HepG2 (cell line): ENCODE results near the gene PSMD12. TPM values are rescaled to one million over a fixed set of nuclear protein-coding genes. Genes with fewer than 3 reads are reported as not detected.

Experiments
- ATAC-seq: fragments of 200-7000 bp; cut with Tn5 transposase; 3 replicates; pipeline ENCODE4 v1.9.1; 2020; ENCODE audit warnings: mild to moderate bottlenecking, moderate library complexity
- BruUV-seq: library from RNA; stranded (reverse); fragments of 400-500 nt; replicated peaks from 2 replicates; lab custom pipeline; 2021; lab: Mats Ljungman, UMichigan
- CTCF ChIA-PET: fragments of 300-600 bp; formaldehyde crosslinking; extraction: SDS; loops from one replicate; lab custom pipeline; 2021; ENCODE audit warnings: low total read pairs, inconsistent platforms, low intra/inter-chr PET ratio; lab: Yijun Ruan, JAX
- POLR2A ChIA-PET: fragments of 350-600 bp; sonication (Branson Sonifier 250); formaldehyde crosslinking; loops from one replicate; lab custom pipeline; 2020; ENCODE audit warnings: antibody characterized with exemption, inconsistent platforms; lab: Yijun Ruan, JAX
- DNase-seq: peaks from one replicate; pipeline ENCODE4 v3.0.0-alpha.2; 2015; ENCODE audit warnings: low spot score
- FAIRE-seq: peaks from 3 replicates; lab custom pipeline; 2011; peaks lifted over from hg19 to GRCh38; lab: Jason Lieb, UNC
- H2AFZ ChIP-seq: one replicate; pipeline ENCODE4 v1.6.1; 2011; ENCODE audit warnings: low read length, inconsistent platforms
- H3K27ac ChIP-seq: fragments of 300-600 bp; 3 replicates; pipeline ENCODE4 v1.8.0; 2011; ENCODE audit warnings: mixed run types, mild to moderate bottlenecking, mixed read lengths, low read length, inconsistent platforms; ENCODE audit not compliant: insufficient read depth; ENCODE audit errors: extremely low read length
- H3K27me3 ChIP-seq, 2 experiments: fragments of 200-600 bp in 1 of 2; 2 replicates in 1 of 2; 3 replicates in 1 of 2; pipeline versions ENCODE4 v1.6.0 to v1.8.0; 2011; ENCODE audit warnings: low read length in 2 of 2, mild to moderate bottlenecking in 2 of 2, moderate library complexity in 2 of 2, inconsistent platforms in 1 of 2; ENCODE audit not compliant: insufficient read depth in 2 of 2, control insufficient read depth in 1 of 2
- H3K36me3 ChIP-seq, 2 experiments: fragments of 200-600 bp in 1 of 2; replicated peaks in 1 of 2; 2 replicates in 1 of 2; 3 replicates in 1 of 2; pipeline versions ENCODE4 v1.5.1 to v1.8.0; 2011; ENCODE audit warnings: low read length in 2 of 2, inconsistent platforms in 1 of 2; ENCODE audit not compliant: insufficient read depth in 2 of 2, control insufficient read depth in 1 of 2
- H3K4me1 ChIP-seq: 2 replicates; pipeline ENCODE4 v1.5.1; 2012; ENCODE audit warnings: low read length, inconsistent platforms; ENCODE audit not compliant: insufficient read depth
- H3K4me2 ChIP-seq: 2 replicates; pipeline ENCODE4 v1.6.0; 2011; ENCODE audit warnings: low read depth, low read length, inconsistent platforms
- H3K4me3 ChIP-seq, 3 experiments: fragments of 200-600 bp in 1 of 3; sonication (generic), shearing (Covaris generic) in 1 of 3; replicated peaks in 1 of 3; 2 replicates each; pipeline ENCODE4 v1.5.1; 2011 to 2016; ENCODE audit warnings: low read length in 3 of 3, inconsistent platforms in 2 of 3, low read depth in 2 of 3, mild to moderate bottlenecking in 2 of 3, control low read depth in 1 of 3, mixed read lengths in 1 of 3; ENCODE audit not compliant: insufficient read depth in 1 of 3
- H3K79me2 ChIP-seq: one replicate; pipeline ENCODE4 v1.6.1; 2011; ENCODE audit warnings: low read length, inconsistent platforms; ENCODE audit not compliant: insufficient read depth
- H3K9ac ChIP-seq: 2 replicates; pipeline ENCODE4 v1.6.0; 2011; ENCODE audit warnings: mild to moderate bottlenecking, low read depth, low read length, inconsistent platforms; ENCODE audit not compliant: insufficient read depth
- H3K9me3 ChIP-seq: 2 replicates; pipeline ENCODE4 v1.5.1; 2012; ENCODE audit warnings: mild to moderate bottlenecking, low read length
- H4K20me1 ChIP-seq: 2 replicates; pipeline ENCODE4 v1.6.0; 2011; ENCODE audit warnings: inconsistent platforms, mild to moderate bottlenecking, low read length, moderate library complexity; ENCODE audit not compliant: insufficient read depth
- AGO2 ChIP-seq: fragments of 200-400 bp; formaldehyde crosslinking; optimal IDR thresholded peaks from 2 replicates; pipeline ENCODE3; 2017; ENCODE audit warnings: mild to moderate bottlenecking, low read depth, low read length, moderate library complexity
- CEBPB ChIP-seq: IDR thresholded peaks from 2 replicates; pipeline ENCODE4 v1.6.1; 2011; ENCODE audit warnings: low read depth, low read length, improper control_type of control experiment, borderline replicate concordance
- GATAD1 ChIP-seq: IDR thresholded peaks from 2 replicates; pipeline ENCODE4 v1.6.1; 2016; ENCODE audit warnings: missing genetic modification reagents, missing compliant biosample characterization
- NCOA1 ChIP-seq: sonication (generic); formaldehyde crosslinking; IDR thresholded peaks from 2 replicates; pipeline ENCODE4 v1.9.0; 2021; ENCODE audit warnings: missing genetic modification reagents
- NFYB ChIP-seq: sonication (generic); formaldehyde crosslinking; IDR thresholded peaks from 2 replicates; pipeline ENCODE4 v1.4.0; 2020; ENCODE audit warnings: missing genetic modification reagents
- PHF20 ChIP-seq: sonication (generic); formaldehyde crosslinking; IDR thresholded peaks from 2 replicates; pipeline ENCODE4 v1.5.0; 2020; ENCODE audit warnings: mild to moderate bottlenecking, missing genetic modification reagents
- THAP11 ChIP-seq: IDR thresholded peaks from 2 replicates; pipeline ENCODE4 v1.6.1; 2016; ENCODE audit warnings: missing biosample characterization, missing genetic modification reagents
- ZBTB33 ChIP-seq: sonication (generic); formaldehyde crosslinking; IDR thresholded peaks from 2 replicates; pipeline ENCODE4 v1.4.0; 2020; ENCODE audit warnings: missing genetic modification reagents
- WGBS: methylation state at CpG from one replicate; pipeline ENCODE4 v1.1.6; 2017; ENCODE audit warnings: low lambda C conversion rate; 5-methylcytosine and 5-hydroxymethylcytosine counted together
- in situ Hi-C: cut with HindIII; loops from 2 replicates; pipeline ENCODE4 v1.10.0; 2017; ENCODE audit warnings: low pct_unique_long_range_greater_than_20kb; ENCODE audit not compliant: extremely low pct_ligation_motif_present
- intact Hi-C: fragments of 100-400 bp; cut with micrococcal nuclease; formaldehyde crosslinking; loops from one replicate; pipeline ENCODE4 v1.10.0; 2022; ENCODE audit not compliant: unreplicated experiment
- polyA plus RNA-seq, 8 experiments: library from polyadenylated mRNA; depleted of rRNA in 3 of 8; stranded (reverse) in 7 of 8; unstranded in 1 of 8; fragments of >200 nt; fragmentation: Illumina TruSeq in 4 of 8; extraction: Trizol in 4 of 8; gene quantifications; 2 replicates each; pipeline versions ENCODE4 v1.2.1 to v1.2.3, GENCODE V29; 2011 to 2016; ENCODE audit warnings: low read depth in 4 of 8, missing spikeins in 1 of 8, mixed read lengths in 1 of 8; ENCODE audit not compliant: insufficient read depth in 1 of 8
- total RNA-seq, 5 experiments: library from RNA; depleted of rRNA; stranded (reverse); fragments of >200 nt; fragmentation: Illumina TruSeq; extraction: Trizol; gene quantifications; 2 replicates each; pipeline ENCODE4 v1.2.3, GENCODE V29; 2016; ENCODE audit warnings: low read depth in 1 of 5

Gene PSMD12
- total and polyA plus RNA-seq, 2 of the 13 experiments (the other 11 are each of a cell fraction or from before 2014, with no cell fraction given), result 27.4 to 71.7 TPM

DNA sequence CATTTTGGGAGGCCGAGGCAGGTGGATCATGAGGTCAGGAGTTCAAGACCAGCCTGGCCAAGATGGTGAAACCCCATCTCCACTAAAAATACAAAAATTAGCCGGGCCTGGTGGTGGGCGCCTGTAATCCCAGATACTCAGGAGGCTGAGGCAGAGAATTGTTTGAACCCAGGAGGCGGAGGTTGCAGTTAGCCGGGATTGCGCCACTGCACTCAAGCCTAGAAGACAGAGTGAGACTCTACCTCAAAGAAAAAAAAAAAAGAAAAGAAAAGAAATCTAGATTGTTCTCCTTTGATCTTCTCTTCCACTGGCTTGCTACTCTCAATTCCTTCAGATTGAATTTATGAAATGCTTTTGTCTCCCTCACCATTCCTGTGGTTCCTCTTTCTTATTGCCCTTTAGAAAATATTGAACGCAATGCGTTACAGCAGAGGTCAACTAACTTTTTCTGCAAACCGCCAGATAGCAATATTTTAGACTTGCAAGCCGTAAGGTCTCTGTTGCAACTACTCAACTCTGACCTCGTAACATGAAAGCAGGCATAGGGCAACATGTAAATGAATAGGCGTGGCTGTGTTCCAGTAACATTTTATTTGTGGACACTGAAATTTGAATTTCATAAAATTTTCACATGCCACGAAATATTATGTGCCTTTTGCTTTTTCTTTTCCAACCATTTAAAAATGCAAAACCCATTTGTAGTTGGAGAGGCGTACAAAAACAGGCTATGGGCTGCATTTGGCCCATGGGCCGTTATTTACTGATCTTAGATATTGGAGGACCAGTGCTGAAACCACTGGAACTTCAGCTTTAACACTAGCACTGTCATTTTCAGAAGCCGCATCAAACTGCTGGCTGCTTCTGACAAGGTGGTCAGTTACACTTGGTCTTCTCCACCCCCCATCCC lies 35.5 kb upstream of the PSMD12 start:
- Histone ChIP-seq H3K27ac (no peak overlapping the region), H3K4me3 (no peak overlapping the region), H3K4me2 (no peak overlapping the region), H3K9ac (no peak overlapping the region), H3K36me3 (no peaks in the 10 kb centered on the region), H4K20me1 (no peaks in the 10 kb centered on the region), H3K27me3 (no peaks in the 10 kb centered on the region), H3K79me2 (no peaks in the 10 kb centered on the region), H2AFZ (no peak overlapping the region), H3K4me1 (peaks cover 20% of the 10 kb centered on the region), H3K9me3 (no peaks in the 10 kb centered on the region)
- peak; percentile 57 for FAIRE-seq
- BruUV-seq, result no TSS peak
- CTCF ChIA-PET, result no interaction called here
- WGBS, result 66% methylated on average over 16 of the region's 16 CpGs
- TF ChIP-seq ZBTB33 (CRISPR knock-in tag) (peak; percentile 79), THAP11 (CRISPR knock-in tag) (no peak), NFYB (CRISPR knock-in tag) (no peak), CEBPB (peak; percentile 50; the same call in 1 of the 2 replicates), PHF20 (CRISPR knock-in tag) (no peak), NCOA1 (CRISPR knock-in tag) (no peak), AGO2 (no peak), GATAD1 (CRISPR knock-in tag) (no peak)
- POLR2A ChIA-PET, result no interaction called here
- ATAC-seq, result no peak
- no peak for DNase-seq
- intact Hi-C loops (no loop called here), in situ Hi-C loops (no loop called here)
